ENCODE data around the gene MYBPHL. TPM values are rescaled to one million over a fixed set of nuclear protein-coding genes. Genes with fewer than 3 reads are reported as not detected.

MYBPHL gene
- polyA plus RNA-seq, 4 donors, result 0.16 to 24.1 TPM; not detected in 2

DNA sequence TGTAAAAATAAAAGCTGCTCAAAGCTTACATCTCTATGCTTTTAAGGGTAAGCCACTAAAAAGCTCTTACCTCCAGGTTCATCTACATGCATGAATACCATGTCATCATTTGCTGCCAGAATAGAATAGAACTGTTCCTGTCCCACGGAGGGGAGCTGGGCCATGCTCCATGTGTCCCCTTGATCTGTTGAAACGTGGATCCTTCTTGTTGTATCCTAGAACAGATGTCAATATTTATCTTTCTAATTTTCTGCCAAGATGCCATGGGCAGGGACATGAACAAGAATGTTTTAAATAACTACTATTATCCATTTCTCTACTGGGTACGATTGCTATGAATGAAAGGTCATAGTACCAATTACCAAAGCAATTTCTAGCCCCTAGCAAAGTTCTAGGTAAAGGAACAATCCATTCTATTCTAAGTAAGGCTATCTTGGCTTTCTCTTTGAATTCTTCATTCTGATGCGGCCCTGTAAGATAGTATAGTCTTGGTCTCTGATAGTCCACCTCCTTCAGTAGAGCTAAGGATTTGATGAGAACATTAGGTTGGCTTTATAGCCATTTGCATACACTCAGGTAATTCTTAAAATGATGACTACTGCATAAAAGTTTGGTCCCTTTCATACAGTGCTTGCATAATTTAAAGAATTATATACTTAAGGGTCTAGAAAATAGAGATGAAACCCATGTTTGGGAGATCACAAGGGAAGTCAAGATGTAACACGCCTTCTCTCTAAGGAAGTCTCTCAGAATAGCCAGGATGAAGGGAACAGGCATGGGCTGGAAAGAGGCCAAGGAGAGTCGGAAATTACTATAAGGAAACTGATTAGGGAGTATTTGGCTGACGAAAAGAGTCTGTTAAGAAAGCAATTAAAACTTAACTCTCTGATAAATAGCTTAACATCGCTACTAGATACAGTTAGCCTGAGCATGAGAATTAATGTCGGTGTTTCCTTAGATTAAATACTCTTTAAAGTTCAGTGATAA lies 35.4 kb upstream of the MYBPHL start:
- FAIRE-seq, result no peak
- no peaks in the 10 kb centered on the region for H3K4me1 ChIP-seq (ENCODE audit: control insufficient read depth in 3 of 3, insufficient read depth in 2 of 3, low read depth in 1 of 3, low read length in 2 of 3)
- H3K9me3 ChIP-seq (ENCODE audit: control insufficient read depth in 2 of 2, insufficient read depth in 1 of 2, low read depth in 1 of 2, low read length in 1 of 2), result no peaks in the 10 kb centered on the region
- H3K4me3 ChIP-seq (ENCODE audit: low read depth in 1 of 3, low read length in 3 of 3), result no peak overlapping the region
- H3K27me3 ChIP-seq (ENCODE audit: control insufficient read depth in 3 of 3, insufficient read depth in 3 of 3, low read length in 3 of 3), result no peaks in the 10 kb centered on the region
- peaks cover 7 to 42% (median 8%) of the 10 kb centered on the region in 3 donors for H3K36me3 ChIP-seq (ENCODE audit: control insufficient read depth in 3 of 3, insufficient read depth in 2 of 3, low read depth in 1 of 3, low read length in 3 of 3)
- no peak overlapping the region for H3K27ac ChIP-seq (ENCODE audit: low read depth in 1 of 3, low read length in 2 of 3)
- peak in 1 of 2 donors; percentile 84 for DNase-seq
- 28 to 50% (median 47%) methylated on average over 9 of the region's 9 CpGs for WGBS, 3 donors

DNA sequence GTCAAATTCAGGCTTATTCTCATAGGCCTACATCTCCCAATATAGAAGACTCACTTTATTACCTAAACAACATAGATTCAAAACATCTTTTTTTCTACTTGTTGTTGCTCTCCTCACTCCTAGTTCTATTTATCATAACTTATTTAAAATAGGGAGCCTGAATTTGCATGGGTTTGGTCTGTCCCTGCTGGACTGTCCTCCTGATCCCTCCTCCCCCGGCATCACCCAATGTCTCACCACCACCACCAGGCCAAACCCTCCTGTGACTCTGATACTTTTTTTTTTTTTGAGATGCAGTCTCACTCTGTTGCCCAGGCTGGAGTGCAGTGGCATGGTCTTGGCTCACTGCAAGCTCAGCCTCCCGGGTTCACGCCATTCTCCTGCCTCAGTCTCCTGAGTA lies 31.8 kb upstream of the MYBPHL start:
- Histone ChIP-seq H3K27ac (ENCODE audit: low read depth in 1 of 3, low read length in 2 of 3) (no peak overlapping the region), H3K4me1 (ENCODE audit: control insufficient read depth in 3 of 3, insufficient read depth in 2 of 3, low read depth in 1 of 3, low read length in 2 of 3) (no peaks in the 10 kb centered on the region), H3K36me3 (ENCODE audit: control insufficient read depth in 3 of 3, insufficient read depth in 2 of 3, low read depth in 1 of 3, low read length in 3 of 3) (peaks cover 9 to 43% (median 15%) of the 10 kb centered on the region in 3 donors), H3K9me3 (ENCODE audit: control insufficient read depth in 2 of 2, insufficient read depth in 1 of 2, low read depth in 1 of 2, low read length in 1 of 2) (no peaks in the 10 kb centered on the region), H3K4me3 (ENCODE audit: low read depth in 1 of 3, low read length in 3 of 3) (no peak overlapping the region), H3K27me3 (ENCODE audit: control insufficient read depth in 3 of 3, insufficient read depth in 3 of 3, low read length in 3 of 3) (no peaks in the 10 kb centered on the region)
- FAIRE-seq (no peak), DNase-seq (no peak)
- WGBS, 3 donors, result 96 to 99% (median 98%) methylated on average over 3 of the region's 3 CpGs

DNA sequence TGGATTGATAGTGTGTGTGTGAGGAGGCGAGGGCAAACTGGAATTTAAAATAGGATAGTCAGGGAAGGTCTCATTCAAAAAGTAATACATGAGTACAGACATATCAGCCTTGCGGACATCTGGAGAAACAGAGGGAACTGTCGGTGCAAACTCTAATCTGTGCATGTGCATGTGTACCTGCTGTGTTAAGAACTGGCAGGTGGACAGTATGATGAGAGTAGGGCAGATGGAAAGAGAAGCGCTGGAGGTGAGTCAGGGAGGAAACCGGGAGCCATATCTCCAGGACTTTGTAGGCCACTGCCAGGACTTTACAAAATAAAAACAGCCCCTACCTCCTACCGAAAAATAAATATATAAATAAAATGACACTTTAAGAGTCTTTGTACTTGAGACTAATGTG lies 31.3 kb upstream of the MYBPHL start:
- H3K4me3 ChIP-seq (ENCODE audit: low read depth in 1 of 3, low read length in 3 of 3), result no peak overlapping the region
- DNase-seq, result no peak
- FAIRE-seq, result no peak
- peaks cover 9 to 42% (median 15%) of the 10 kb centered on the region in 3 donors for H3K36me3 ChIP-seq (ENCODE audit: control insufficient read depth in 3 of 3, insufficient read depth in 2 of 3, low read depth in 1 of 3, low read length in 3 of 3)
- H3K9me3 ChIP-seq (ENCODE audit: control insufficient read depth in 2 of 2, insufficient read depth in 1 of 2, low read depth in 1 of 2, low read length in 1 of 2), result no peaks in the 10 kb centered on the region
- no peak overlapping the region for H3K27ac ChIP-seq (ENCODE audit: low read depth in 1 of 3, low read length in 2 of 3)
- no peaks in the 10 kb centered on the region for H3K4me1 ChIP-seq (ENCODE audit: control insufficient read depth in 3 of 3, insufficient read depth in 2 of 3, low read depth in 1 of 3, low read length in 2 of 3)
- 93 to 95% (median 93%) methylated on average over 6 of the region's 6 CpGs for WGBS, 3 donors
- no peaks in the 10 kb centered on the region for H3K27me3 ChIP-seq (ENCODE audit: control insufficient read depth in 3 of 3, insufficient read depth in 3 of 3, low read length in 3 of 3)

DNA sequence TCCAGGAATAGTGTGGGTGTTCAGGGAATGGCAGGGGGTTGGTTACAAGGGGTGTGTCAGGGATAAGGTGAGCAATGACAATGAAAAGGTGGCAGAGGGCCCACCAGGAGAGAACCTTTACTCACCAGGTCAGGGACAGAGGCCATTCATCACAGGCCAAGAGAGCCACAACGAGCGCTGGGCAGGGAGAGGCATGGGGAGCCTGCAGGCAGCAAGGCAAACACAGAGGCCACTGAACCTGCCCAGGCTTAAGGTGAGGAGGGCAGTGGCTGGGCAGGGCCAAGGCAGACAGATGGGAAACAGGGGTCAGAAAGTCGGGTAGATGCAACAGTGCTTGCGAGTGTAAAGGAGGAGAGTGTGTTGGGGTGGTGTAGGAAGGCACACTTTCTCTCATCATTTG lies 28.3 kb upstream of the MYBPHL start:
- Histone ChIP-seq H3K27ac (ENCODE audit: low read depth in 1 of 3, low read length in 2 of 3) (no peak overlapping the region), H3K36me3 (ENCODE audit: control insufficient read depth in 3 of 3, insufficient read depth in 2 of 3, low read depth in 1 of 3, low read length in 3 of 3) (peaks cover 11 to 37% (median 12%) of the 10 kb centered on the region in 3 donors), H3K4me1 (ENCODE audit: control insufficient read depth in 3 of 3, insufficient read depth in 2 of 3, low read depth in 1 of 3, low read length in 2 of 3) (no peaks in the 10 kb centered on the region), H3K9me3 (ENCODE audit: control insufficient read depth in 2 of 2, insufficient read depth in 1 of 2, low read depth in 1 of 2, low read length in 1 of 2) (peaks cover 0 to 5% of the 10 kb centered on the region in 2 donors), H3K4me3 (ENCODE audit: low read depth in 1 of 3, low read length in 3 of 3) (no peak overlapping the region), H3K27me3 (ENCODE audit: control insufficient read depth in 3 of 3, insufficient read depth in 3 of 3, low read length in 3 of 3) (no peaks in the 10 kb centered on the region)
- no peak for DNase-seq
- 87 to 94% (median 88%) methylated on average over 4 of the region's 4 CpGs for WGBS, 3 donors
- FAIRE-seq, result no peak

DNA sequence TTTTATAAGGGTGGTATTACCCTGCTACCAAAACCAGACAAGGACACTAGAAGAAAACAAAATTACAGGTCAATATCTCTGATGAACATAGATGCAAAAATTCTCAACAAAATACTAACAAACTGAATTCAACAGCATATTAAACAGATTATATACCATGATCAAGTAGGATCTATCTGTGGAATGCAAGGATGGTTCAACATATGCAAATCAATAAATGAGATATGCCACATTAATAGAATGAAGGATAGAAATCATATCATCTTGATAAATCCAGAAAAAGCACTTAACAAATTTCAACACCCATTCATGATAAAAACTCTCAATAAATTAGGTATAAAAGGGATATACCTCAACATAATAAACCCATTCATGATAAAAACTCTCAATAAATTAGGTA lies 24.3 kb upstream of the MYBPHL start:
- no peaks in the 10 kb centered on the region for H3K27me3 ChIP-seq (ENCODE audit: control insufficient read depth in 3 of 3, insufficient read depth in 3 of 3, low read length in 3 of 3)
- H3K27ac ChIP-seq (ENCODE audit: low read depth in 1 of 3, low read length in 2 of 3), result no peak overlapping the region
- peaks cover 7 to 37% (median 21%) of the 10 kb centered on the region in 3 donors for H3K36me3 ChIP-seq (ENCODE audit: control insufficient read depth in 3 of 3, insufficient read depth in 2 of 3, low read depth in 1 of 3, low read length in 3 of 3)
- no peak overlapping the region for H3K4me3 ChIP-seq (ENCODE audit: low read depth in 1 of 3, low read length in 3 of 3)
- no peaks in the 10 kb centered on the region for H3K4me1 ChIP-seq (ENCODE audit: control insufficient read depth in 3 of 3, insufficient read depth in 2 of 3, low read depth in 1 of 3, low read length in 2 of 3)
- FAIRE-seq, result peak; percentile 87
- H3K9me3 ChIP-seq (ENCODE audit: control insufficient read depth in 2 of 2, insufficient read depth in 1 of 2, low read depth in 1 of 2, low read length in 1 of 2), result peaks cover 0 to 5% of the 10 kb centered on the region in 2 donors
- DNase-seq, result no peak

DNA sequence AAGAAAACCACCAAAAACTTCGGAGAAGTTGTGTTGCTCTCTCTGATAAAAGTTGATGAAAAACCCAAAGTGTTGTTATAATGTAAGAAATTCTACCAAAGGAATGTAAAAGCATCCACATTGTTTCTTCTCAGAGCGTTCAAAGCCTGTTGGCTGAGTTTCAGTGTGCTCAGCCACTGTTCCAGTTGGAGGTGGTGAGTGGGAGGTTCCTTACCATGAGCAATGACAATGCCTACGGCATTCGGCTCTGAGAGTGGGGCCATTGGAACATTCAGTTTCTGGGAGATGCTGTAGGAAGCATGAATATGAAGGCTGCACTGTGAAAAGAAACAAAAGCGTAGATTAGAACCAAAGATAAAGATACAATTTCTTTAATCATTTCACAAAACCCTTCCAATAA lies 20.5 kb upstream of the MYBPHL start:
- peaks cover 0 to 2% of the 10 kb centered on the region in 2 donors for H3K9me3 ChIP-seq (ENCODE audit: control insufficient read depth in 2 of 2, insufficient read depth in 1 of 2, low read depth in 1 of 2, low read length in 1 of 2)
- no peak for DNase-seq
- no peak for FAIRE-seq
- no peak overlapping the region for H3K4me3 ChIP-seq (ENCODE audit: low read depth in 1 of 3, low read length in 3 of 3)
- H3K36me3 ChIP-seq (ENCODE audit: control insufficient read depth in 3 of 3, insufficient read depth in 2 of 3, low read depth in 1 of 3, low read length in 3 of 3), result peaks cover 0 to 47% (median 20%) of the 10 kb centered on the region in 3 donors
- no peaks in the 10 kb centered on the region for H3K27me3 ChIP-seq (ENCODE audit: control insufficient read depth in 3 of 3, insufficient read depth in 3 of 3, low read length in 3 of 3)
- 87 to 89% (median 89%) methylated on average over 5 of the region's 5 CpGs for WGBS, 3 donors
- no peaks in the 10 kb centered on the region for H3K4me1 ChIP-seq (ENCODE audit: control insufficient read depth in 3 of 3, insufficient read depth in 2 of 3, low read depth in 1 of 3, low read length in 2 of 3)
- no peak overlapping the region for H3K27ac ChIP-seq (ENCODE audit: low read depth in 1 of 3, low read length in 2 of 3)

DNA sequence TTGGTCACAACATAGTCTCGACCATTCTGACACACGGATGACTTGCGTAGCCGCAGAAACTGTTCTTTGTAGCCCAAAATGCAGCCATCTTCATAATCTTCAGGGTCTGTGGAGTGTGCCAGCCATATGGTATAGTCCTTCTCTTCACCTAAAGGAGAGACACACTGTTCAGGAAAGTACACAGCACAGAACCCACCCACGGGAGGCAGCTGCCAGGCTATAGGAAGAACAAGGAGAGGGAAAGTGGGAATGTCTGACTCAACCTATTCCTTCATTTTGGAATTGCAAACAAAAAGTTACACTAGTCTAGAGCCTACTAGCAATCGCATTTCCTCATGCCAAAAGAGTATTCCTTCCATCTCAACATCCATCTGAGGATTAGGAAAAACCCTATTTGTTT lies 16.2 kb upstream of the MYBPHL start:
- FAIRE-seq, result no peak
- 89 to 98% (median 93%) methylated on average over 6 of the region's 6 CpGs for WGBS, 3 donors
- H3K36me3 ChIP-seq (ENCODE audit: control insufficient read depth in 3 of 3, insufficient read depth in 2 of 3, low read depth in 1 of 3, low read length in 3 of 3), result peaks cover 0 to 68% (median 16%) of the 10 kb centered on the region in 3 donors

DNA sequence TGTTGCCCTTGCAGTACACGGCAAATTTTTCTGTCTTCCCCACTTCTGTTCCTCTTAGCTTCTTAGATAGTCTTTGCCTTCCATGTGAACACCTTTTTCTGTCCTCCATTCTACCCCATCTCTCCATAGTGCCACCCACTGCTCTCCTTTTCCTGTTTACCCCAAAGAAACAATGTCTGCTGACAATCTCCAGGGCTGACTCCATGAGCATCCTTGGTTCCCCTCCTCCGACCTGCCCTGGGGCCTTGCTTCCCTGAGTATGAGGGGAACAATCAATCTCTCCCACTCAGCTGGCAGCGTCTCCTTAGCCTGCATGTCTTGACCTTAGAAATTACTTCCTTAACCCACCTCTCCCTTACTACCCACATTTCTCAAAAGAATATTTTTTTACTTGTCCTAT lies 12.3 kb upstream of the MYBPHL start:
- WGBS, 3 donors, result 87 to 94% (median 90%) methylated on average over 3 of the region's 3 CpGs
- FAIRE-seq, result no peak

More for the DNA sequence above, 16.2 kb upstream of the MYBPHL start:
- no peaks in the 10 kb centered on the region for H3K4me1 ChIP-seq (ENCODE audit: control insufficient read depth in 3 of 3, insufficient read depth in 2 of 3, low read depth in 1 of 3, low read length in 2 of 3)
- DNase-seq, result no peak
- H3K9me3 ChIP-seq (ENCODE audit: control insufficient read depth in 2 of 2, insufficient read depth in 1 of 2, low read depth in 1 of 2, low read length in 1 of 2), result no peaks in the 10 kb centered on the region
- H3K4me3 ChIP-seq (ENCODE audit: low read depth in 1 of 3, low read length in 3 of 3), result no peak overlapping the region
- H3K27me3 ChIP-seq (ENCODE audit: control insufficient read depth in 3 of 3, insufficient read depth in 3 of 3, low read length in 3 of 3), result no peaks in the 10 kb centered on the region
- H3K27ac ChIP-seq (ENCODE audit: low read depth in 1 of 3, low read length in 2 of 3), result no peak overlapping the region

More for the DNA sequence above, 12.3 kb upstream of the MYBPHL start:
- DNase-seq, result no peak
- H3K27ac ChIP-seq (ENCODE audit: low read depth in 1 of 3, low read length in 2 of 3), result no peak overlapping the region
- H3K4me3 ChIP-seq (ENCODE audit: low read depth in 1 of 3, low read length in 3 of 3), result no peak overlapping the region
- H3K4me1 ChIP-seq (ENCODE audit: control insufficient read depth in 3 of 3, insufficient read depth in 2 of 3, low read depth in 1 of 3, low read length in 2 of 3), result no peaks in the 10 kb centered on the region
- H3K27me3 ChIP-seq (ENCODE audit: control insufficient read depth in 3 of 3, insufficient read depth in 3 of 3, low read length in 3 of 3), result no peaks in the 10 kb centered on the region
- peaks cover 5 to 73% (median 10%) of the 10 kb centered on the region in 3 donors for H3K36me3 ChIP-seq (ENCODE audit: control insufficient read depth in 3 of 3, insufficient read depth in 2 of 3, low read depth in 1 of 3, low read length in 3 of 3)
- H3K9me3 ChIP-seq (ENCODE audit: control insufficient read depth in 2 of 2, insufficient read depth in 1 of 2, low read depth in 1 of 2, low read length in 1 of 2), result no peaks in the 10 kb centered on the region

All from small intestine (tissue), 7 donors.